Testis (tissue), 2 donors: ENCODE measurements around the gene AGAP1.

Source experiments
- POLR2A ChIP-seq: fragments of 450-650 bp; IDR thresholded peaks from one replicate; pipeline ENCODE4 v1.6.1; 2017; ENCODE audit warnings: antibody characterized with exemption, mild to moderate bottlenecking, moderate library complexity
- TF ChIP-seq, protein P1 (sequence below), 3 experiments: fragments of 450-650 bp in 2 of 3; fragments of 200-600 bp in 1 of 3; sonication (generic) in 1 of 3; IDR thresholded peaks; one replicate each; pipeline ENCODE4 v1.5.1; 2016 to 2019; ENCODE audit warnings: antibody characterized with exemption in 3 of 3, mild to moderate bottlenecking in 2 of 3, moderate library complexity in 1 of 3

DNA sequence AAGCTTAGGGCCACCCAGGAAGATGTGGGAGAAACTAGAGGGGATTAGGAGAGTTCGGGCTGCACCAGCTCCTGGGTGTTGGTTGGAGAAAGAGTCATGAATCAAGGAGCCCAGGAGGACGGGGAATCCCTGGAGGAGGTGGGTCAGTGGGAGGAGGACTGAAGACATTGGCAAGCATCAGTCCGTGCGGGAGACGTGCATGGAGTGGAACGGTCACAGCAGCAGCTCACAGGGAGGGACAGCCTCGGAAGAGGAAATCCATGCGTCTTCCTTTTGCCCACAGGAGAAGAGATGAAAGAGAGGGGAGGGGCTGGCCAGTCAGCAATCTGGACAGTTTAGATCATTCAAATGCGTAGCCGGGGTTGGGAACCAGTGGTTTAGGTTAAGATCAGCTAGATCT, 495.7 kb downstream of the AGAP1 start:
- TF ChIP-seq, protein P1, sequence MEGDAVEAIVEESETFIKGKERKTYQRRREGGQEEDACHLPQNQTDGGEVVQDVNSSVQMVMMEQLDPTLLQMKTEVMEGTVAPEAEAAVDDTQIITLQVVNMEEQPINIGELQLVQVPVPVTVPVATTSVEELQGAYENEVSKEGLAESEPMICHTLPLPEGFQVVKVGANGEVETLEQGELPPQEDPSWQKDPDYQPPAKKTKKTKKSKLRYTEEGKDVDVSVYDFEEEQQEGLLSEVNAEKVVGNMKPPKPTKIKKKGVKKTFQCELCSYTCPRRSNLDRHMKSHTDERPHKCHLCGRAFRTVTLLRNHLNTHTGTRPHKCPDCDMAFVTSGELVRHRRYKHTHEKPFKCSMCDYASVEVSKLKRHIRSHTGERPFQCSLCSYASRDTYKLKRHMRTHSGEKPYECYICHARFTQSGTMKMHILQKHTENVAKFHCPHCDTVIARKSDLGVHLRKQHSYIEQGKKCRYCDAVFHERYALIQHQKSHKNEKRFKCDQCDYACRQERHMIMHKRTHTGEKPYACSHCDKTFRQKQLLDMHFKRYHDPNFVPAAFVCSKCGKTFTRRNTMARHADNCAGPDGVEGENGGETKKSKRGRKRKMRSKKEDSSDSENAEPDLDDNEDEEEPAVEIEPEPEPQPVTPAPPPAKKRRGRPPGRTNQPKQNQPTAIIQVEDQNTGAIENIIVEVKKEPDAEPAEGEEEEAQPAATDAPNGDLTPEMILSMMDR (IDR thresholded peaks at IDR 0.05): no peak
- no peak for TF ChIP-seq POLR2A
